WI38 (cell line): ENCODE data around the gene CCNYL1.
"Not testable (repeated sequence)": the region's sequence is repeated elsewhere in the genome, so short reads cannot be mapped to it uniquely, and the experiment has no call there.

Experiments used
- H3K4me3 ChIP-seq: 2 replicates; pipeline ENCODE4 v1.5.1; 2011; ENCODE audit warnings: low read depth, mild to moderate bottlenecking, control low read depth, low read length
- TF ChIP-seq, protein P1 (sequence below): IDR thresholded peaks from 2 replicates; pipeline ENCODE4 v1.5.1; 2012; ENCODE audit warnings: low read depth, mild to moderate bottlenecking, control low read depth, low read length

CCNYL1 gene

DNA sequence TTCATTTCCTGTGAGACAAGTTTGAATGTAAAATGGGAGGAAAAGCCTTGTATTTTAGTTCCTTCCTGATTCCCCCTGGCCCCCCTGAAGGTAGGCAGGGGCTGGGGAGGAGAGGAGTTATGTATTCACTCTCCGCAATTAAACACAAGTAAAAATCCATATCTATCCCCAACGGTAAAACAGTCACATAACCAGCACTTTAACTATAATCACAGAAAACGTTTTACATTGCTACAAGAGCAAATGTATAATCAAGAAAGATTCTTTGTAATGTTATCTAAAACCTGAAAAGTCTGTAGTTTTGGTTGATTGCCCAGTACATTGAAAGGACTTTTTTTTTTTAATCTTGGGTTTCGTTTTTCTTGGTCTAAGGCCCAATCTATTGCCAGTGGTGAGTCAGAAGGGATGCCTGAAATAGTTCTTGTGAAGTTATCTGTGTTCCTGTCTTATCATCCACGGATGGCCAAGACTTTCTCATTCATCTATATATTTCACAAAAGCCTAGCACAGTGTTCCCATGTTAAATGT lies 34.5 kb upstream of the CCNYL1 start:
- TF ChIP-seq, protein P1, sequence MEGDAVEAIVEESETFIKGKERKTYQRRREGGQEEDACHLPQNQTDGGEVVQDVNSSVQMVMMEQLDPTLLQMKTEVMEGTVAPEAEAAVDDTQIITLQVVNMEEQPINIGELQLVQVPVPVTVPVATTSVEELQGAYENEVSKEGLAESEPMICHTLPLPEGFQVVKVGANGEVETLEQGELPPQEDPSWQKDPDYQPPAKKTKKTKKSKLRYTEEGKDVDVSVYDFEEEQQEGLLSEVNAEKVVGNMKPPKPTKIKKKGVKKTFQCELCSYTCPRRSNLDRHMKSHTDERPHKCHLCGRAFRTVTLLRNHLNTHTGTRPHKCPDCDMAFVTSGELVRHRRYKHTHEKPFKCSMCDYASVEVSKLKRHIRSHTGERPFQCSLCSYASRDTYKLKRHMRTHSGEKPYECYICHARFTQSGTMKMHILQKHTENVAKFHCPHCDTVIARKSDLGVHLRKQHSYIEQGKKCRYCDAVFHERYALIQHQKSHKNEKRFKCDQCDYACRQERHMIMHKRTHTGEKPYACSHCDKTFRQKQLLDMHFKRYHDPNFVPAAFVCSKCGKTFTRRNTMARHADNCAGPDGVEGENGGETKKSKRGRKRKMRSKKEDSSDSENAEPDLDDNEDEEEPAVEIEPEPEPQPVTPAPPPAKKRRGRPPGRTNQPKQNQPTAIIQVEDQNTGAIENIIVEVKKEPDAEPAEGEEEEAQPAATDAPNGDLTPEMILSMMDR, result no peak
- H3K4me3 ChIP-seq, result 0 out of 2 replicates have a peak overlapping the region, but pooled peaks have one; percentile 0

DNA sequence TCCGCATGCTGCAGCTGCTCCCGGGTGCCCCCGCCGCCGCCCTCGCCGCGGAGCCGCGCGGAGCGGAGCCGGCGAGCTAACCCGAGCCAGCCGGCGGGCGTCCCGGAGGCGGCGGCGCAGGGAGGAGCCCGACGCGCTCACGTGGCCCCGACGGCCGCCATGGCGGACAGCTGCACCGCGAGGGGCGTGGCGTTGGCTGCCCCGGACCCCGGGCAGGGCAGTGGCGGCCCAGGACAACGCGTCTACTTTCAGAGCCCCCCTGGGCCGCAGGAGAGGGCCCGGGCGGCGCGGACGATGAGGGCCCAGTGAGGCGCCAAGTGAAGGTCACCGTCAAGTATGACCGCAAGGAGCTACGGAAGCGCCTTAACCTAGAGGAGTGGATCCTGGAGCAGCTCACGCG lies 30.0 kb upstream of the CCNYL1 start:
- H3K4me3 ChIP-seq, result no peak overlapping the region
- TF ChIP-seq, protein P1, result no peak

DNA sequence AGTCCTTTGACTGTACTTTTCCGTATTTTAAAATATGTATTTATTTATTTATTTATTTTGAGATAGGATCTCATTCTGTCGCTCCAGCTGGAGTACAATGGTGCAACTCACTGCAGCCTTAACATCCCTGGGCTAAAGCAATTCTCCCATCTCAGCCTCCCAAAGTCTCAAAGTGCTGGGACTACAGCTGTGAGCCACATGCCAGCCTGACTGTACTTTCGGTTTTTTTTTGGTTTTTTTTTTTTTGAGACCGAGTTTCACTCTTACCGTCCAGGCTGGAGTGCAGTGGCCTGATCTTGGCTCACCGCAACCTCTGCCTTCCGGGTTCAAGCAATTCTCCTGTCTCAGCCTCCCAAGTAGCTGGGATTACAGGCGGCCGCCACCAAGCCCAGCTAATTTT lies 28.9 kb upstream of the CCNYL1 start:
- no peak overlapping the region for H3K4me3 ChIP-seq
- TF ChIP-seq, protein P1, result no peak

DNA sequence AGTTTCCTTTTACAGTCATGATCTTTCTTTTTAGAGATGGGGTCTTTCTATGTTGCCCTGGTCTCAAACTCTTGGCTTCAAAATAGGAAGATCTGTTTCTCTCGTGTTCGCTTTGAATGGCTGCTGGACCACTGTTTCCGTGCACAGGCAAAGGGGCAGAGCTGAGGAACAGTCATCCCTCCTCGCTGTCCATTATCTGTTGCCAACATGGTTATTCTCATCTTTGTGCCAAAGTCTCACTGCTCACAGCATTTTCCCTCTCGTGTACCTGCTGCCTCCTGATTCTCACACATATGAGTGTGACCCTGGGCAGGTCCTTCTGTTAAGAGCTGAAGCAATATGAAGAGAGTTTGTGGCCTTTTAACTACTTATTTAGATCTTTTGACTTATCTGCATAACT lies 28.0 kb upstream of the CCNYL1 start:
- TF ChIP-seq, protein P1, result no peak
- no peak overlapping the region for H3K4me3 ChIP-seq

DNA sequence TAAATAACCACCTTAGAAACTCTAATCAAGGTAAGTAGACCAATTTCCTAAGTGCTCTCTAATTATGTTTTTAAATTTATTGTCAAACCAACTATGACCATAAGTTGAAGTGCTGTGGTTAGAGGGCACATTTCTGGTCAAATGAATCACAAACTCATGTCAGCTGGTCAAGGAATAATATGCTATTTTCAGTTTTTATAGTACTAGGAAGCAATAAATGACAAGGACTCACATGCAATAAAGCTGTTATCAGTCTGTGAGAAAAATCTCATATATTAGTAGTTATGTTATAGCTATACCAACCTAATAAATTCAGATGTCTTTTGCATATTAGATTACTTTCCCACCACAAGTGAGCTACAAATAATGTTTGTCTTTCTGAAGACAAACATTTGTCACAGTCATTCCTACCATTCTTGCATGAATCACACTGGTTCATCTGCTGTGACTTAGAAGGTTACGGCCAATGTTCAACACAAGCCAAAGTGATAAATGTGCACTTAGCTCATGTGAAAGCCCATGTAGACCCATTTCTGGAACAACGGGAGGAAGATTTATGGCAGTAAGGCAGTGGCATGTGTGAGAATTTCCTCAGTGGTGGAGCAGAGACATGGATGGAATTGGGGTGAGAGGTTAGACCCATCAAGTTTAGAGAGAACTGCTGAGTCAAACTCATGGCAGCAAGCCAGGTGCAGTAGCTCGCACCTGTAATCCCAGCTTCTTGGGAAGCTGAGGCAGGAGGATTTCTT lies 27.4 kb upstream of the CCNYL1 start:
- no peak overlapping the region for H3K4me3 ChIP-seq
- TF ChIP-seq, protein P1, result no peak

DNA sequence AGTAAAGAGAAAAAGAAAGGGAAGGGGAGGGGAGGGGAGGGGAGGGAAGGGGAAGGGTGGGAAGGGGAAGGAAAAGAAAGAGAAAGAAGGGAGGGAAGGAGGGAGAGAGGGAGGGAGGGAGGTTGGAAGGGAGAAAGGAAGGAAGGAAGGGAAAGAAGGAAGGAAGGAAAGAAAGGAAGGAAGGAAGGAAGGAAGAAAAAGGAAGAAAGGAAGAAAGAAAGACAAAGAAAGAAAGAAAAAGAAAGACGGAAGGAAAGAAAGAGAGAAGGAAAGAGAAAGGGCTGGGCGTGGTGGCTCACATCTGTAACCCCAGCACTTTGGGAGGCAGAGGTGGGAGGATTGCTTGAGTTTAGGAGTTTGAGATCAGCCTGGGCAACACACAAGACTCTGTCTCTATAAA lies 24.6 kb upstream of the CCNYL1 start:
- TF ChIP-seq, protein P1, result no peak
- no peak overlapping the region for H3K4me3 ChIP-seq

DNA sequence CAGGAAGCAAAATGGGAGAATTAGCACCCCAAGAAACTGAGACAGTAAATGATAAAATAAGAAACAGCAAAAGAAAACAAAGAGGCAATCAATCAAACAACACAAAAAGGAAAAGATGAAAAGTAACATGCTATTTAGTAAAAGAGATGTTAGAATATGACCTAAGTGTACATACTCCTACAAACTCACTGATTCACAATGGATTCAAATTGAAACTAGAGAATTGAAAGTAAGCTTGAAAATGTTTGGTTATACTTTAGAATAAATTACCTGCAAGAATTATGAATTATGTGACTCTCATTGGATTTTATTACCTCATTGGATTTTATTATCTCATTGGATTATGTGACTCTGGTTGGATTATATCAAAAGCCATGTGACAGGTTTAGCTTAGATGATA lies 22.8 kb upstream of the CCNYL1 start:
- TF ChIP-seq, protein P1, result no peak
- H3K4me3 ChIP-seq, result no peak overlapping the region

DNA sequence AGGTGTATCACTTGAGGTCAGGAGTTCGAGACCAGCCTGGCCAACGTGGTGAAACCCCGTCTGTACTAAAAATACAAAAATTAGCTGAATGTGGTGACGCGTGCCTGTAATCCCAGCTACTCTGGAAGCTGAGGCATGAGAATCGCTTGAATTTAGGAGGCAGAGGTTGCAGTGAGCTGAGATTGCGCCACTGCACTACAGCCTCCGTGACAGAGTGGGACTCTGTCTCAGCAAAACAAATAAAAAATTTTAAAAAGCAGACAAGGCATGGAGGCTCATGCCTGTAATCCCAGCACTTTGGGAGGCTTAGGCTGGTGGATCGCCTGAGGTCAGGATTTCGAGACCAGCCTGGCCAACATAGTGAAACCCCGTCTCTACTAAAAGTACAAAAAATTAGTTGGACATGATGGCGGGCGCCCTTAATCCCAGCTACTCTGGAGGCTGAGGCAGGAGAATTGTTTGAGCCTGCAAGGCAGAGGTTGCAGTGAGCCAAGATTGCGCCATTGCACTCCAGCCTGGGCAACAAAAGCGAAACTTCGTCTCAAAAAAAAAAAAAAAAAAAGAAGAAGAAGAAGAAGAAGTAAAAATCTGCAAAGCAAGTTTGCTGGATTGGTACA lies 20.5 kb upstream of the CCNYL1 start:
- not testable (repeated sequence) for H3K4me3 ChIP-seq
